C4-2B (cell line): ENCODE measurements around the gene FAM89A.

ENCODE experiments used
- CTCF ChIP-seq: fragments of 450-650 bp; conservative IDR thresholded peaks from 2 replicates; pipeline ENCODE4 v1.5.1; 2017; ENCODE audit warnings: mild to moderate bottlenecking
- ZFX ChIP-seq: fragments of 450-650 bp; IDR thresholded peaks from 2 replicates; pipeline ENCODE4 v1.6.1; 2017

GRCh38 chr1:231032963-231033362 lies 7.1 kb downstream of the FAM89A start:
- TF ChIP-seq CTCF (no peak), ZFX (no peak)
